K562 (cell line): ENCODE data around the gene FHL5. TPM values are rescaled to one million over a fixed set of nuclear protein-coding genes. Genes with fewer than 3 reads are reported as not detected.

Experiments used
- ATF1 ChIP-seq, 2 experiments: fragments of 450-650 bp in 1 of 2; IDR thresholded peaks; 2 replicates each; pipeline ENCODE4 v1.6.1; 2016; ENCODE audit warnings: missing compliant biosample characterization in 1 of 2, missing genetic modification characterization in 1 of 2
- BHLHE40 ChIP-seq: IDR thresholded peaks from 2 replicates; pipeline ENCODE4 v1.6.1; 2011; ENCODE audit warnings: low read length, improper control_type of control experiment
- BMI1 ChIP-seq: fragments of 150-350 bp; IDR thresholded peaks from 2 replicates; pipeline ENCODE4 v1.6.1; 2014; ENCODE audit warnings: low read length
- CBX1 ChIP-seq: sonication (generic); IDR thresholded peaks from 2 replicates; pipeline ENCODE4 v1.6.1; 2016; ENCODE audit warnings: antibody characterized with exemption, low read depth, mild to moderate bottlenecking
- CBX2 ChIP-seq: fragments of 200-600 bp; sonication (generic); IDR thresholded peaks from one replicate; pipeline ENCODE4 v1.6.1; 2012; ENCODE audit warnings: mild to moderate bottlenecking, low read length, inconsistent platforms; ENCODE audit not compliant: insufficient read depth, poor library complexity, severe bottlenecking
- HNRNPK ChIP-seq: fragments of 200-400 bp; formaldehyde crosslinking; IDR thresholded peaks from one replicate; pipeline ENCODE4 v1.6.1; 2018; ENCODE audit warnings: mild to moderate bottlenecking, low read depth, low read length; ENCODE audit not compliant: poor library complexity, severe bottlenecking
- MAFG ChIP-seq: fragments of 450-650 bp; conservative IDR thresholded peaks from 2 replicates; pipeline ENCODE4 v1.6.1; 2016; ENCODE audit warnings: missing genetic modification characterization, missing compliant biosample characterization
- MTA3 ChIP-seq: fragments of 450-650 bp; formaldehyde crosslinking; IDR thresholded peaks from 2 replicates; pipeline ENCODE4 v1.6.1; 2017; ENCODE audit warnings: mild to moderate bottlenecking, borderline replicate concordance
- PML ChIP-seq: IDR thresholded peaks from 2 replicates; pipeline ENCODE4 v1.6.1; 2012; ENCODE audit warnings: low read length, inconsistent platforms
- PPARD ChIP-seq: fragments of 250-450 bp; sonication (Bioruptor Pico); IDR thresholded peaks from 2 replicates; pipeline ENCODE4 v1.8.0; 2022; ENCODE audit warnings: inconsistent platforms, mild to moderate bottlenecking, moderate library complexity
- PRMT5 ChIP-seq: sonication (generic); formaldehyde crosslinking; IDR thresholded peaks from 2 replicates; pipeline ENCODE4 v1.5.0; 2020; ENCODE audit warnings: missing genetic modification reagents
- STAG1 ChIP-seq: sonication (generic); formaldehyde crosslinking; IDR thresholded peaks from 2 replicates; pipeline ENCODE4 v1.5.0; 2020; ENCODE audit warnings: missing genetic modification reagents, borderline replicate concordance
- TEAD4 ChIP-seq, 2 experiments: sonication (generic) in 1 of 2; formaldehyde crosslinking in 1 of 2; IDR thresholded peaks; 2 replicates each; pipeline versions ENCODE4 v1.6.1 to v1.8.0; 2012 to 2022; ENCODE audit warnings: borderline replicate concordance in 1 of 2, inconsistent platforms in 1 of 2, low read length in 1 of 2, mild to moderate bottlenecking in 1 of 2, missing genetic modification reagents in 1 of 2
- TRIM24 ChIP-seq, 2 experiments: fragments of 450-650 bp; IDR thresholded peaks; 2 replicates each; pipeline ENCODE4 v1.6.1; 2016
- ZKSCAN1 ChIP-seq: fragments of 150-350 bp; IDR thresholded peaks from 2 replicates; pipeline ENCODE4 v1.6.1; 2016; ENCODE audit warnings: low read depth, low read length
- ZNF184 ChIP-seq: sonication (generic); formaldehyde crosslinking; IDR thresholded peaks from 2 replicates; pipeline ENCODE4 v1.5.0; 2020; ENCODE audit warnings: missing genetic modification reagents
- ZNF282 ChIP-seq: sonication (generic); formaldehyde crosslinking; IDR thresholded peaks from 2 replicates; pipeline ENCODE4 v1.8.1; 2023; ENCODE audit warnings: missing genetic modification reagents
- polyA plus RNA-seq, 8 experiments: library from polyadenylated mRNA; depleted of rRNA in 4 of 8; stranded (reverse) in 5 of 8; unstranded in 3 of 8; fragments of >200 nt; fragmentation: Nextera tagmentation in 2 of 8; fragmentation: Illumina TruSeq in 1 of 8; extraction: Ambion mirVana in 2 of 8; extraction: Trizol in 1 of 8; gene quantifications; 2 replicates each; pipeline versions ENCODE4 v1.2.1 to v1.2.3, GENCODE V29; 2011 to 2014; ENCODE audit warnings: inconsistent platforms in 1 of 8, missing spikeins in 1 of 8
- total RNA-seq, 7 experiments: library from RNA; depleted of rRNA in 6 of 7; stranded (reverse); fragments of >200 nt in 6 of 7; fragmentation: Illumina TruSeq in 2 of 7; extraction: Trizol in 2 of 7; gene quantifications; 2 replicates each; pipeline versions ENCODE4 v1.2.1 to v1.2.3, GENCODE V29; 2011 to 2021; ENCODE audit warnings: low replicate concordance in 1 of 7
- TF ChIP-seq, protein P1 (sequence below): fragments of 450-650 bp; IDR thresholded peaks from 2 replicates; pipeline ENCODE4 v1.6.1; 2018; ENCODE audit warnings: mild to moderate bottlenecking, low read depth; ENCODE audit not compliant: partially characterized antibody
- TF ChIP-seq, protein P2 (sequence below): fragments of 450-650 bp; formaldehyde crosslinking; conservative IDR thresholded peaks from 2 replicates; pipeline ENCODE4 v1.4.0; 2022; ENCODE audit warnings: mild to moderate bottlenecking, missing genetic modification characterization
- TF ChIP-seq, protein P3 (sequence below): sonication (generic); formaldehyde crosslinking; IDR thresholded peaks from 2 replicates; pipeline ENCODE4 v1.8.0; 2022; ENCODE audit warnings: mild to moderate bottlenecking, missing genetic modification reagents, borderline replicate concordance
- TF ChIP-seq, protein P4 (sequence below), 2 experiments: IDR thresholded peaks; 2 replicates each; pipeline ENCODE4 v1.6.1; 2011; ENCODE audit warnings: borderline replicate concordance in 1 of 2, control low read depth in 1 of 2, low read depth in 1 of 2, low read length in 1 of 2, mild to moderate bottlenecking in 1 of 2, mixed read lengths in 1 of 2, moderate library complexity in 1 of 2; ENCODE audit not compliant: insufficient read depth in 1 of 2, insufficient read length in 1 of 2, poor library complexity in 1 of 2, severe bottlenecking in 1 of 2; ENCODE audit errors: extremely low read depth in 1 of 2

The FHL5 gene
- total and polyA plus RNA-seq, 9 of the 15 experiments (the other 6 are each of a cell fraction or from before 2014, with no cell fraction given): not detected

DNA sequence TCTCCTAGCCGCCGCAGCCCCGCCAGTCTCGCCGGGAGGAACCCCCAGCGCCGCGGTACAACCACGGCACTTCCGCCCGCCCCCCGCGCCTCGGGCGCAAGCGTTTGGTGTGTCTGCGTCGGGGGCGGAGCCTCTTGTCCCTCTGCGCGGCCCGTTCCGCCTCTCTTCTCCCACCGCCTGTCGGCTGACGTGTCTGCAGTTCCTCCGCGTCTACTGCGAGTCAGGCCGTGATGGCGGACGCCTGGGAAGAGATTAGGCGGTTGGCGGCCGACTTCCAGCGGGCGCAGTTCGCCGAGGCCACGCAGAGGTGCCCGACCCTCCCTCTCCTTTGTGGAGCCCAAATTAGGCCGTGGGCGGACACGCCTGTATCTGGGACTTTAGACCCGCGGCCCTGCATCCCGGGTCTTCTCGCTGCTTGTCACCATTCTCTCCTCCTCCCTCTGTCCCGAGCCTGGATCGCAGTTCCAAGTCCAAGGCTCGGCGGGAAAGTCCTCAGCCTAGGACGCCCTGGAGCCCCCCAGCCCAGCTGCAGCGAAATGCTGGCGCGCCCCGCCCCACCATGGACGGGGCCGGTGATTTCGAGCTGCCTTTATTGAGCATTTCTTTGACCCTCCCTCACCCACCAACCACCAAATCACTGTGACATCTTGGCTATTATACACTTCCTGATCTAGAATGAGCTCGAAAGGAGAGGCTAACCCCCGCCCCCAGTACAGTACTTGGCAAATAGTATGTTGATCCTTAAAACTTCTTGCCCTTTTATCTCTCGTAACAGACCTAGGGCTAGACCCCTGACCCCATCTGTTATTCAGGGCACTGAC, 41.1 kb upstream of the FHL5 start, which contains the start of gene UFL1 (continued):
- peak in 1 of 2 experiments; percentile 46; a peak in 1 of 4 replicates for TF ChIP-seq TRIM24 (IDR thresholded peaks at IDR 0.05)
- peak; percentile 61 for TF ChIP-seq BHLHE40
- TF ChIP-seq ATF1 (CRISPR knock-in tag; IDR thresholded peaks at IDR 0.05): peak; percentile 60; the same call in 1 of the 2 replicates
- TF ChIP-seq ATF1 (tag; IDR thresholded peaks at IDR 0.05): peak; percentile 95
- TF ChIP-seq MAFG: no peak
- TF ChIP-seq, protein P1, sequence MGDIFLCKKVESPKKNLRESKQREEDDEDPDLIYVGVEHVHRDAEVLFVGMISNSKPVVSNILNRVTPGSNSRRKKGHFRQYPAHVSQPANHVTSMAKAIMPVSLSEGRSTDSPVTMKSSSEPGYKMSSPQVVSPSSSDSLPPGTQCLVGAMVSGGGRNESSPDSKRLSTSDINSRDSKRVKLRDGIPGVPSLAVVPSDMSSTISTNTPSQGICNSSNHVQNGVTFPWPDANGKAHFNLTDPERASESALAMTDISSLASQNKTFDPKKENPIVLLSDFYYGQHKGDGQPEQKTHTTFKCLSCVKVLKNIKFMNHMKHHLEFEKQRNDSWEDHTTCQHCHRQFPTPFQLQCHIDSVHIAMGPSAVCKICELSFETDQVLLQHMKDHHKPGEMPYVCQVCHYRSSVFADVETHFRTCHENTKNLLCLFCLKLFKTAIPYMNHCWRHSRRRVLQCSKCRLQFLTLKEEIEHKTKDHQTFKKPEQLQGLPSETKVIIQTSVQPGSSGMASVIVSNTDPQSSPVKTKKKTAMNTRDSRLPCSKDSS: no peak
- no peak for TF ChIP-seq CBX2
- no peak for TF ChIP-seq PPARD (CRISPR knock-in tag)
- TF ChIP-seq, protein P2, sequence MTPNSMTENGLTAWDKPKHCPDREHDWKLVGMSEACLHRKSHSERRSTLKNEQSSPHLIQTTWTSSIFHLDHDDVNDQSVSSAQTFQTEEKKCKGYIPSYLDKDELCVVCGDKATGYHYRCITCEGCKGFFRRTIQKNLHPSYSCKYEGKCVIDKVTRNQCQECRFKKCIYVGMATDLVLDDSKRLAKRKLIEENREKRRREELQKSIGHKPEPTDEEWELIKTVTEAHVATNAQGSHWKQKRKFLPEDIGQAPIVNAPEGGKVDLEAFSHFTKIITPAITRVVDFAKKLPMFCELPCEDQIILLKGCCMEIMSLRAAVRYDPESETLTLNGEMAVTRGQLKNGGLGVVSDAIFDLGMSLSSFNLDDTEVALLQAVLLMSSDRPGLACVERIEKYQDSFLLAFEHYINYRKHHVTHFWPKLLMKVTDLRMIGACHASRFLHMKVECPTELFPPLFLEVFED (CRISPR knock-in tag): no peak
- TF ChIP-seq STAG1: no peak
- TF ChIP-seq ZKSCAN1: 0 out of 2 replicates have a peak, but pooled peaks have one; percentile 33
- TF ChIP-seq HNRNPK: no peak
- TF ChIP-seq MTA3: peak; percentile 92
- no peak for TF ChIP-seq BMI1
- TF ChIP-seq ZNF282 (CRISPR knock-in tag): no peak
- peak; percentile 92 for TF ChIP-seq CBX1
- peak; percentile 81 for TF ChIP-seq PML
- TF ChIP-seq ZNF184 (CRISPR knock-in tag): no peak
- TF ChIP-seq, protein P3, sequence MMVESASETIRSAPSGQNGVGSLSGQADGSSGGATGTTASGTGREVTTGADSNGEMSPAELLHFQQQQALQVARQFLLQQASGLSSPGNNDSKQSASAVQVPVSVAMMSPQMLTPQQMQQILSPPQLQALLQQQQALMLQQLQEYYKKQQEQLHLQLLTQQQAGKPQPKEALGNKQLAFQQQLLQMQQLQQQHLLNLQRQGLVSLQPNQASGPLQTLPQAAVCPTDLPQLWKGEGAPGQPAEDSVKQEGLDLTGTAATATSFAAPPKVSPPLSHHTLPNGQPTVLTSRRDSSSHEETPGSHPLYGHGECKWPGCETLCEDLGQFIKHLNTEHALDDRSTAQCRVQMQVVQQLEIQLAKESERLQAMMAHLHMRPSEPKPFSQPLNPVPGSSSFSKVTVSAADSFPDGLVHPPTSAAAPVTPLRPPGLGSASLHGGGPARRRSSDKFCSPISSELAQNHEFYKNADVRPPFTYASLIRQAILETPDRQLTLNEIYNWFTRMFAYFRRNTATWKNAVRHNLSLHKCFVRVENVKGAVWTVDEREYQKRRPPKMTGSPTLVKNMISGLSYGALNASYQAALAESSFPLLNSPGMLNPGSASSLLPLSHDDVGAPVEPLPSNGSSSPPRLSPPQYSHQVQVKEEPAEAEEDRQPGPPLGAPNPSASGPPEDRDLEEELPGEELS: 0 out of 2 replicates have a peak, but pooled peaks have one; percentile 79
- peak; percentile 52; the same call in 1 of the 2 replicates for TF ChIP-seq TEAD4 (IDR thresholded peaks at IDR 0.05; ENCODE audit: low read length)
- TF ChIP-seq TEAD4 (CRISPR knock-in tag; IDR thresholded peaks at IDR 0.05; ENCODE audit: borderline replicate concordance): 0 out of 2 replicates have a peak, but pooled peaks have one; percentile 33
- TF ChIP-seq, protein P4, sequence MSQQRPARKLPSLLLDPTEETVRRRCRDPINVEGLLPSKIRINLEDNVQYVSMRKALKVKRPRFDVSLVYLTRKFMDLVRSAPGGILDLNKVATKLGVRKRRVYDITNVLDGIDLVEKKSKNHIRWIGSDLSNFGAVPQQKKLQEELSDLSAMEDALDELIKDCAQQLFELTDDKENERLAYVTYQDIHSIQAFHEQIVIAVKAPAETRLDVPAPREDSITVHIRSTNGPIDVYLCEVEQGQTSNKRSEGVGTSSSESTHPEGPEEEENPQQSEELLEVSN (IDR thresholded peaks at IDR 0.05; ENCODE audit: borderline replicate concordance in 1 of 2, extremely low read depth in 1 of 2, insufficient read depth in 1 of 2, insufficient read length in 1 of 2, low read depth in 1 of 2, low read length in 1 of 2, poor library complexity in 1 of 2, severe bottlenecking in 1 of 2): peak; percentile 34 to 65
- 0 out of 2 replicates have a peak, but pooled peaks have one; percentile 15 for TF ChIP-seq PRMT5
